ENCODE measurements around the gene ATG101. TPM values are rescaled to one million over a fixed set of nuclear protein-coding genes. Genes with fewer than 3 reads are reported as not detected.

ATG101 gene
- total and polyA plus RNA-seq, 2 of the 13 experiments (the other 11 are each of a cell fraction or from before 2014, with no cell fraction given): 58.2 to 67.7 TPM

- TF ChIP-seq CSRNP1 (CRISPR knock-in tag; IDR thresholded peaks at IDR 0.05) (peak; percentile 88), ZKSCAN8 (CRISPR knock-in tag; IDR thresholded peaks at IDR 0.05; ENCODE audit: borderline replicate concordance) (peak; percentile 56), ATF2 (CRISPR knock-in tag; IDR thresholded peaks at IDR 0.05) (peak; percentile 63), DNMT1 (CRISPR knock-in tag; IDR thresholded peaks at IDR 0.05) (peak; percentile 33; the same call in 1 of the 2 replicates), RFXANK (CRISPR knock-in tag; IDR thresholded peaks at IDR 0.05) (0 out of 2 replicates have a peak, but pooled peaks have one; percentile 46), CHD2 (IDR thresholded peaks at IDR 0.05; ENCODE audit: low read depth, low read length) (no peak), NONO (IDR thresholded peaks at IDR 0.05) (peak; percentile 96), NONO (CRISPR knock-in tag; conservative IDR thresholded peaks at IDR 0.05) (peak; percentile 87), ZNF510 (CRISPR knock-in tag; IDR thresholded peaks at IDR 0.05; ENCODE audit: low read depth) (no peak), ZNF687 (CRISPR knock-in tag; IDR thresholded peaks at IDR 0.05) (peak; percentile 82), GZF1 (CRISPR knock-in tag; IDR thresholded peaks at IDR 0.05) (no peak), ZNF770 (CRISPR knock-in tag; IDR thresholded peaks at IDR 0.05) (0 out of 2 replicates have a peak, but pooled peaks have one; percentile 40), ZMYM3 (CRISPR knock-in tag; IDR thresholded peaks at IDR 0.05) (no peak), HCFC1 (IDR thresholded peaks at IDR 0.05; ENCODE audit: low read depth, low read length) (peak; percentile 62; the same call in 1 of the 2 replicates)
Measured at GRCh38 chr12:52069327-52070184, at the start of gene ATG101 (continued).

All from HepG2 (cell line).